ENCODE results near the gene NDFIP1. TPM values are rescaled to one million over a fixed set of nuclear protein-coding genes. Genes with fewer than 3 reads are reported as not detected.

NDFIP1 gene
- total RNA-seq, 2 experiments from 2014 or later: 185 to 192 TPM

DNA sequence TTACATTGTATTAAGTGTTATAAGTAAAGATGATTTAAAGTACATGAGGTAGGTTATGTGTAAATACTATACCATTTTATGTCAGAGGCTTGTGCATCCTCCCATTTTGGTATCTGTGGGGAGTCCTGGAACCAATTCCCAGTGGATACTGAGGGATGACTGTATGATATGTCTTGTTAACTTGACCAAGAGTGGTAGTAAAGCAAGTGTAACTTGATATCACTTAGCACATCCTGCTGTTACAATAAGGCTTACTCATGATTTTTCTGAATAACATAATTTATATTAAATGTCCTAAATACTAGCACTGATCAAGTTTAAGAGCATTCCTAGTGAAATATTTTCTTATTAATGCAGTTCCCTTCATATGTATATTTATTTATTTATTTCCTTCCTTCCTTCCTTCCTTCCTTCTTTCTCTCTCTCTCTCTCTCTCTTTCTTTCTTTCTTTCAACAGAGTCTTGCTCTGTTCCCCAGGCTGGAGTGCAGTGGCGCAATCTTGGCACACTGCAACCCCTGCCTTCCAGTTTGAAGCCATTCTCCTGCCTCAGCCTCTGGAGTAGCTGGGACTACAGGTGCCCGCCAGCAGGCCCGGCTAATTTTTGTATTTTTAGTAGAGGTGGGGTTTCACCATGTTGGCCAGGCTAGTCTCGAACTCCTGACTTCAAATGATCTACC lies 7.5 kb downstream of the NDFIP1 start:
- Histone ChIP-seq H3K36me3 (ENCODE audit: insufficient read depth, low read length) (peaks cover 18% of the 10 kb centered on the region), H3K27me3 (ENCODE audit: control insufficient read depth in 1 of 2, insufficient read depth in 2 of 2, low read length in 2 of 2) (no peaks in the 10 kb centered on the region), H3K4me3 (ENCODE audit: low read length) (no peak overlapping the region), H3K4me1 (ENCODE audit: insufficient read depth, low read length) (peaks cover 54% of the 10 kb centered on the region), H3K27ac (ENCODE audit: low read depth in 1 of 2, low read length in 2 of 2) (no peak overlapping the region), H3K9me3 (ENCODE audit: control insufficient read depth in 1 of 2, insufficient read depth in 1 of 2, low read length in 2 of 2) (no peaks in the 10 kb centered on the region)
- peaks cover 72% of the 10 kb centered on the region for H3K36me3 Mint-ChIP-seq (ENCODE audit: low read depth)
- H3K4me1 Mint-ChIP-seq (ENCODE audit: low read depth): peaks cover 83% of the 10 kb centered on the region
- ATAC-seq (ENCODE audit: poor library complexity) (no peak), DNase-seq (no peak)
- POLR2A ChIA-PET: interaction anchor here (0.7 kb wide), 1 partner anchor 101 kb away, joined by 3 read pairs; no protein-coding TSS in a partner anchor
- TF ChIP-seq, protein P1, sequence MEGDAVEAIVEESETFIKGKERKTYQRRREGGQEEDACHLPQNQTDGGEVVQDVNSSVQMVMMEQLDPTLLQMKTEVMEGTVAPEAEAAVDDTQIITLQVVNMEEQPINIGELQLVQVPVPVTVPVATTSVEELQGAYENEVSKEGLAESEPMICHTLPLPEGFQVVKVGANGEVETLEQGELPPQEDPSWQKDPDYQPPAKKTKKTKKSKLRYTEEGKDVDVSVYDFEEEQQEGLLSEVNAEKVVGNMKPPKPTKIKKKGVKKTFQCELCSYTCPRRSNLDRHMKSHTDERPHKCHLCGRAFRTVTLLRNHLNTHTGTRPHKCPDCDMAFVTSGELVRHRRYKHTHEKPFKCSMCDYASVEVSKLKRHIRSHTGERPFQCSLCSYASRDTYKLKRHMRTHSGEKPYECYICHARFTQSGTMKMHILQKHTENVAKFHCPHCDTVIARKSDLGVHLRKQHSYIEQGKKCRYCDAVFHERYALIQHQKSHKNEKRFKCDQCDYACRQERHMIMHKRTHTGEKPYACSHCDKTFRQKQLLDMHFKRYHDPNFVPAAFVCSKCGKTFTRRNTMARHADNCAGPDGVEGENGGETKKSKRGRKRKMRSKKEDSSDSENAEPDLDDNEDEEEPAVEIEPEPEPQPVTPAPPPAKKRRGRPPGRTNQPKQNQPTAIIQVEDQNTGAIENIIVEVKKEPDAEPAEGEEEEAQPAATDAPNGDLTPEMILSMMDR (IDR thresholded peaks at IDR 0.05): no peak
- intact Hi-C loops (cut with DNase I, micrococcal nuclease): loop anchor here (2.0 to 5.0 kb wide), 2 partner anchors 15 to 34 kb away; no protein-coding TSS in a partner anchor
- H3K27ac Mint-ChIP-seq: no peak overlapping the region
- CTCF ChIA-PET: interaction anchor here (1.0 kb wide), 1 partner anchor 104 kb away, joined by 3 read pairs; no protein-coding TSS in a partner anchor
- H3K4me3 Mint-ChIP-seq: peak overlapping the region; percentile 31
- H3K27me3 Mint-ChIP-seq: no peaks in the 10 kb centered on the region
- no peaks in the 10 kb centered on the region for H3K9me3 Mint-ChIP-seq

DNA sequence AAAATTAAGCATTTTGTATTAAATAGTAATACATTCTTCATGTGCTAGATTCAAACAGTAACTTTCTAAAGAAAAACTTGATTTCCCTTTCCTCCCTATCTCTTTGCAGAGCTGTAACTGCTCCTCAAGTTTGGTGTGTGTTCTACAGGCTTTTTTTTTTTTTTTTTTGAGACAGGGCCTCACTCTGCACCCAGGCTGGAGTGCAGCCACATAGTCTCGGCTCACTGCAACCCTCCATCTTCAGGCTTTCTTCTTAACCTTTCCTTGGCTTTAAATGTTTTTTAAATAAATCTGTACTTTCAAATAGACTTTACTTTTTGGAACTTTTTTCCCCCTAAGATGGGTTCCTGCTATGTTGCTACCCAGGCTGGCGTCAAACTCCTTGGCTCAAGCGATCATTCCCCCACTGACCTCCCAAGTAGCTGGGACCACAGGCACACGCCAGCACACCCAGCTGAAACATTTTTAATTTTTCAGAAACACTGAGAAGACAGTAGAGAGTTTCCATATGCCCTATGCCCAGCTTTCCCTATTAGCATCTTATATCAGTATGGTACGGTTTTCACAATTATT lies 9.1 kb downstream of the NDFIP1 start:
- no peak overlapping the region for H3K4me3 ChIP-seq (ENCODE audit: low read length)
- Mint-ChIP-seq H3K27me3 (no peaks in the 10 kb centered on the region), H3K9me3 (no peaks in the 10 kb centered on the region), H3K4me1 (ENCODE audit: low read depth) (peaks cover 90% of the 10 kb centered on the region), H3K27ac (peak overlapping the region; percentile 2), H3K4me3 (peak overlapping the region; percentile 71), H3K36me3 (ENCODE audit: low read depth) (peaks cover 79% of the 10 kb centered on the region)
- no peaks in the 10 kb centered on the region for H3K9me3 ChIP-seq (ENCODE audit: control insufficient read depth in 1 of 2, insufficient read depth in 1 of 2, low read length in 2 of 2)
- ChIA-PET CTCF (interaction anchor here (0.9 to 1.2 kb wide), 3 partner anchors 14 to 915 kb away, joined by 3 read pairs; no protein-coding TSS in a partner anchor), POLR2A (interaction anchor here (0.7 to 0.9 kb wide), 2 partner anchors 9 to 12 kb away, joined by 3 to 4 read pairs; partner anchors contain the start of gene NDFIP1)
- H3K36me3 ChIP-seq (ENCODE audit: insufficient read depth, low read length): peaks cover 26% of the 10 kb centered on the region
- DNase-seq (no peak), ATAC-seq (ENCODE audit: poor library complexity) (no peak)
- TF ChIP-seq, protein P1 (IDR thresholded peaks at IDR 0.05): no peak
- no peaks in the 10 kb centered on the region for H3K27me3 ChIP-seq (ENCODE audit: control insufficient read depth in 1 of 2, insufficient read depth in 2 of 2, low read length in 2 of 2)
- H3K4me1 ChIP-seq (ENCODE audit: insufficient read depth, low read length): peaks cover 48% of the 10 kb centered on the region
- intact Hi-C loops (cut with DNase I, micrococcal nuclease): loop anchor here in 1 of 2 experiments (5.0 kb wide), 1 partner anchor 35 kb away; no protein-coding TSS in a partner anchor
- H3K27ac ChIP-seq (ENCODE audit: low read depth in 1 of 2, low read length in 2 of 2): no peak overlapping the region

GRCh38 chr5:142118155-142118686 lies 9.6 kb downstream of the NDFIP1 start:
- Mint-ChIP-seq H3K4me3 (peak overlapping the region; percentile 71), H3K4me1 (ENCODE audit: low read depth) (peaks cover 89% of the 10 kb centered on the region), H3K27me3 (no peaks in the 10 kb centered on the region), H3K9me3 (no peaks in the 10 kb centered on the region), H3K27ac (peak overlapping the region; percentile 2), H3K36me3 (ENCODE audit: low read depth) (peaks cover 78% of the 10 kb centered on the region)
- no peak for DNase-seq
- peaks cover 50% of the 10 kb centered on the region for H3K4me1 ChIP-seq (ENCODE audit: insufficient read depth, low read length)
- peaks cover 26% of the 10 kb centered on the region for H3K36me3 ChIP-seq (ENCODE audit: insufficient read depth, low read length)
- intact Hi-C loops (cut with DNase I, micrococcal nuclease): loop anchor here in 1 of 2 experiments (5.0 kb wide), 1 partner anchor 36 kb away; no protein-coding TSS in a partner anchor
- H3K27me3 ChIP-seq (ENCODE audit: control insufficient read depth in 1 of 2, insufficient read depth in 2 of 2, low read length in 2 of 2): no peaks in the 10 kb centered on the region
- ATAC-seq (ENCODE audit: poor library complexity): no peak
- TF ChIP-seq, protein P1 (IDR thresholded peaks at IDR 0.05): no peak
- ChIA-PET POLR2A (interaction anchor here (0.7 to 0.9 kb wide), 2 partner anchors 9 to 11 kb away, joined by 3 to 4 read pairs; partner anchors contain the start of gene NDFIP1), CTCF (interaction anchor here (0.9 to 1.2 kb wide), 3 partner anchors 13 to 914 kb away, joined by 3 read pairs; no protein-coding TSS in a partner anchor)
- H3K27ac ChIP-seq (ENCODE audit: low read depth in 1 of 2, low read length in 2 of 2): no peak overlapping the region
- no peaks in the 10 kb centered on the region for H3K9me3 ChIP-seq (ENCODE audit: control insufficient read depth in 1 of 2, insufficient read depth in 1 of 2, low read length in 2 of 2)
- H3K4me3 ChIP-seq (ENCODE audit: low read length): no peak overlapping the region
